HFF-Myc (cell line): ENCODE measurements around the gene TMEM151A.

Source experiments
- DNase-seq: peaks from one replicate; pipeline ENCODE4 v3.0.0-alpha.2; 2011; ENCODE audit warnings: low read depth; ENCODE audit errors: extremely low read depth
- H3K4me3 ChIP-seq: replicated peaks from 2 replicates; pipeline ENCODE4 v1.5.1; 2011; ENCODE audit warnings: low read depth, mild to moderate bottlenecking, control low read depth, low read length
- CTCF ChIP-seq: IDR thresholded peaks from 2 replicates; pipeline ENCODE4 v1.5.1; 2012; ENCODE audit warnings: mild to moderate bottlenecking, low read depth, low read length, control low read depth; ENCODE audit errors: missing control alignments

TMEM151A gene

GRCh38 chr11:66266378-66267038 is 25.2 kb upstream of the TMEM151A start:
- peak overlapping the region; percentile 98 for H3K4me3 ChIP-seq
- no peak for DNase-seq

GRCh38 chr11:66267039-66267378 is 24.7 kb upstream of the TMEM151A start:
- no peak for DNase-seq
- no peak for TF ChIP-seq CTCF
- H3K4me3 ChIP-seq, result peak overlapping the region; percentile 98

More at GRCh38 chr11:66266378-66267038, 25.2 kb upstream of the TMEM151A start:
- TF ChIP-seq CTCF, result no peak

GRCh38 chr11:66267379-66268243 is 24.1 kb upstream of the TMEM151A start:
- TF ChIP-seq CTCF, result no peak
- peak overlapping the region; percentile 98 for H3K4me3 ChIP-seq
- DNase-seq, result peak; percentile 48

GRCh38 chr11:66268244-66268951 is 23.3 kb upstream of the TMEM151A start, which contains the start of gene RAB1B:
TSS of gene RAB1B (plus strand) at chr11:66268639. CDS start at chr11:66268680, 41 bp downstream.
- no peak for TF ChIP-seq CTCF
- DNase-seq, result peak; percentile 99
- peak within 1 kb of the TSS; percentile 98 for H3K4me3 ChIP-seq

GRCh38 chr11:66268952-66269905 is 22.5 kb upstream of the TMEM151A start:
- TF ChIP-seq CTCF, result peak; percentile 27
- peak overlapping the region; percentile 98 for H3K4me3 ChIP-seq
- DNase-seq, result peak; percentile 30

GRCh38 chr11:66271816-66272215 is 19.9 kb upstream of the TMEM151A start:
- no peak for DNase-seq
- TF ChIP-seq CTCF, result no peak

More at GRCh38 chr11:66271816-66272215, 19.9 kb upstream of the TMEM151A start:
- no peak overlapping the region for H3K4me3 ChIP-seq
